ENCODE results near the gene THBS4. TPM values are rescaled to one million over a fixed set of nuclear protein-coding genes. Genes with fewer than 3 reads are reported as not detected.

Gene THBS4
- total RNA-seq, 4 donors from 2014 or later = 1.0 to 2.1 TPM; not detected in 2

DNA sequence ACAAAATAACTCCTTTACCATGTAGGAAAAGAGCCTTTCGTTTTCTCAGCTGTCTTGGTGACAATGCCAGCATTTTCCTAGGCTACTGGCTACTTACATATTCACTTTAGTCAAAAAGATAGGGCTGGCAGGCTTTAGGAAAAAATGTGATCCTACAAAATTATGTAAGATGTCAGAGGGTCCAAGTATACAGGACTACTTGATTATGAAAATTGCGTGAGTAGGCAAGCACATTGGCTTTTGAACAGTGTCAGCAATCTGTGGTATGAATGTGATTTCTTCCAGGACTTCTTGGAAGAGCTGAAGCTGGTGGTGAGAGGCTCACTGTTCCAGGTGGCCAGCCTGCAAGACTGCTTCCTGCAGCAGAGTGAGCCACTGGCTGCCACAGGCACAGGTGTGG lies 22.8 kb downstream of the THBS4 start:
- Histone ChIP-seq H3K27me3 (no peaks in the 10 kb centered on the region), H3K4me3 (no peak overlapping the region), H3K27ac (no peak overlapping the region), H3K36me3 (no peaks in the 10 kb centered on the region), H3K9me3 (no peaks in the 10 kb centered on the region), H3K4me1 (no peaks in the 10 kb centered on the region)
- no peak for DNase-seq
- TF ChIP-seq CTCF (IDR thresholded peaks at IDR 0.05) = no peak
- TF ChIP-seq POLR2A (IDR thresholded peaks at IDR 0.05) = no peak

DNA sequence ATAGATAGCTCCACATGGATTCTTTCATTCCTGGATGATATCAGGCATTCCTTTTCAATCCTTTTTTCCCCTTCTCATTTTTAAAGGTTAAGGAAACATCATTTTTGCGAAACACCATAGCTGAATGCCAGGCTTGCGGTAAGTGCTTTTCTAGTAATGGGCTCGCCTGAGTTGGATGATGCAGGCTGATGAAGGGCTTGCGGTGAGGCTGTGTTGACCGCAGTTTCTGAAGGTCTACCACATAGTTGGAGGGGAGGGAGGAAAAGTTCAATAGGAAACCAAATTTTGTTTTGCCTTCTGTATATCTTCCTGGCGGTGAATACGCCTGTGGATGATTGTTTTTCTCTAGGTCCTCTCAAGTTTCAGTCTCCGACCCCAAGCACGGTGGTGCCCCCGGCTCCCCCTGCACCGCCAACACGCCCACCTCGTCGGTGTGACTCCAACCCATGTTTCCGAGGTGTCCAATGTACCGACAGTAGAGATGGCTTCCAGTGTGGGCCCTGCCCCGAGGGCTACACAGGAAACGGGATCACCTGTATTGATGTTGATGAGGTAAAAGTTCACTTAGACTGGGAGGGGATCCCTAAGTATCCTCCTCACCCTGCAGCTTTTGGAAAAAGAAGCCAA lies 24.3 kb downstream of the THBS4 start:
- Histone ChIP-seq H3K4me3 (no peak overlapping the region), H3K36me3 (no peaks in the 10 kb centered on the region), H3K27me3 (no peaks in the 10 kb centered on the region), H3K27ac (no peak overlapping the region), H3K4me1 (no peaks in the 10 kb centered on the region), H3K9me3 (no peaks in the 10 kb centered on the region)
- DNase-seq = no peak
- no peak for TF ChIP-seq CTCF (IDR thresholded peaks at IDR 0.05)
- TF ChIP-seq POLR2A (IDR thresholded peaks at IDR 0.05) = no peak

DNA sequence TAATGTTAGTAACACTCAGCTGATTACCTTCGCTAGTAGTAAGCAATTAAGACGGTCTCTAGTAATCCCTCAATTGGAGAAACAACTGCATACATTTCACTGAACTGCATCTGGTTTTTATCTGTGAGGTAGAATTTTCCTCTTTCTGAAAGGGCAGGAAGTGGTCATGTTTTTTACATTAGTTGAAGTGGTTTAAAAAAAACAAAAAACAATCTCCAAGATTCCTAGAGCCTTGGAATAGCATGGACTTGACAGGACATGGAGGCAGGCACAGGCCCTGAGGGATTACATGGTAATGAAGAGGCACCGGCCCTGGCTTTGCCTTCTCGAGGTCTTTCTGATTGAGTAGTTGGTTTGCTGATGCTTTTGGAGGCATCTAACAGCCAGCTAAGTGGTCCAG lies 25.8 kb downstream of the THBS4 start:
- Histone ChIP-seq H3K27ac (no peak overlapping the region), H3K36me3 (no peaks in the 10 kb centered on the region), H3K4me3 (no peak overlapping the region), H3K27me3 (no peaks in the 10 kb centered on the region), H3K4me1 (no peaks in the 10 kb centered on the region), H3K9me3 (no peaks in the 10 kb centered on the region)
- DNase-seq = no peak
- no peak for TF ChIP-seq CTCF (IDR thresholded peaks at IDR 0.05)
- TF ChIP-seq POLR2A (IDR thresholded peaks at IDR 0.05) = no peak

GRCh38 chr5:80061547-80061946 lies 26.4 kb downstream of the THBS4 start:
- Histone ChIP-seq H3K27ac (no peak overlapping the region), H3K9me3 (no peaks in the 10 kb centered on the region), H3K4me3 (no peak overlapping the region), H3K27me3 (no peaks in the 10 kb centered on the region), H3K36me3 (no peaks in the 10 kb centered on the region), H3K4me1 (no peaks in the 10 kb centered on the region)
- no peak for DNase-seq
- TF ChIP-seq CTCF (IDR thresholded peaks at IDR 0.05) = no peak
- no peak for TF ChIP-seq POLR2A (IDR thresholded peaks at IDR 0.05)

- TF ChIP-seq POLR2A (IDR thresholded peaks at IDR 0.05) (no peak), CTCF (IDR thresholded peaks at IDR 0.05) (no peak)
- Histone ChIP-seq H3K9me3 (no peaks in the 10 kb centered on the region), H3K27me3 (no peaks in the 10 kb centered on the region), H3K4me3 (no peak overlapping the region), H3K36me3 (no peaks in the 10 kb centered on the region), H3K4me1 (no peaks in the 10 kb centered on the region), H3K27ac (no peak overlapping the region)
- no peak for DNase-seq
These were observed 29.0 kb downstream of the THBS4 start for GRCh38 chr5:80064124-80064523.

DNA sequence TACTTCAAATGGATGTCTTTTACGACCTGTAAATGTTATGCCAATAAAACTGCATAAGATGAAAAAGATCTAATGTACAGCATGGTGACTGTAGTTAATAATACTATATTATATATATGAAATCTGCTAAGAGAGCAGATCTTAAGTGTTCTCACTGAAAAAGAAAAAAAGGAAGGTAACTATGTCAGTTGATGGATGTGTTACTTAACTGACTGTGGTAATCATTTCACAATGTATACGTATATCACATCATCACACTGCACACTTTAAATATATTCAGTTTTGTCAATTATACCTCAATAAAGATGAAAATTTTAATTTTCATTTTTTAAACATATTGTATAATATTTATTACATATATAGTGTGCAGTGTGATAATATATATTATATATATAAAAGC lies 31.9 kb downstream of the THBS4 start:
- H3K27ac ChIP-seq = no peak overlapping the region
- no peak overlapping the region for H3K4me3 ChIP-seq
- H3K9me3 ChIP-seq = no peaks in the 10 kb centered on the region
- TF ChIP-seq POLR2A (IDR thresholded peaks at IDR 0.05) (no peak), CTCF (IDR thresholded peaks at IDR 0.05) (no peak)
- H3K27me3 ChIP-seq = no peaks in the 10 kb centered on the region
- H3K36me3 ChIP-seq = no peaks in the 10 kb centered on the region
- no peak for DNase-seq
- H3K4me1 ChIP-seq = no peaks in the 10 kb centered on the region

All from Peyer's patch (tissue), 4 donors.